Endothelial cell of umbilical vein (primary cell): ENCODE results near the gene PGBD5.

Experiments used
- CTCF ChIP-seq, 2 donors: IDR thresholded peaks; 1 replicate in 1 of 2; 2 replicates in 1 of 2; pipeline ENCODE4 v1.5.1; 2011; ENCODE audit warnings: low read length in 2 of 2, mild to moderate bottlenecking in 2 of 2, moderate library complexity in 2 of 2, control low read depth in 1 of 2, inconsistent platforms in 1 of 2, low read depth in 1 of 2; ENCODE audit not compliant: insufficient read depth in 1 of 2; ENCODE audit errors: extremely low read depth in 1 of 2
- EZH2 ChIP-seq: IDR thresholded peaks from 2 replicates; pipeline ENCODE4 v1.6.1; 2012; ENCODE audit warnings: borderline replicate concordance, low read depth, mild to moderate bottlenecking, moderate library complexity, low read length, inconsistent platforms; ENCODE audit not compliant: severe bottlenecking
- GATA2 ChIP-seq: IDR thresholded peaks from 2 replicates; pipeline ENCODE4 v1.7.0; 2011; ENCODE audit warnings: low read depth, mild to moderate bottlenecking, moderate library complexity, mixed read lengths, low read length; ENCODE audit not compliant: insufficient read length, insufficient read depth
- JUN ChIP-seq: IDR thresholded peaks from 2 replicates; pipeline ENCODE4 v1.6.1; 2011; ENCODE audit warnings: borderline replicate concordance, low read depth; ENCODE audit not compliant: insufficient read length, insufficient read depth
- MAX ChIP-seq: IDR thresholded peaks from 2 replicates; pipeline ENCODE4 v1.6.1; 2011; ENCODE audit not compliant: insufficient read depth, insufficient read length
- MYC ChIP-seq: IDR thresholded peaks from one replicate; pipeline ENCODE4 v1.6.1; 2011; ENCODE audit warnings: mild to moderate bottlenecking, low read depth, low read length
- POLR2A ChIP-seq: IDR thresholded peaks from 2 replicates; pipeline ENCODE4 v1.6.1; 2012; ENCODE audit warnings: low read depth, mild to moderate bottlenecking, control low read depth, low read length
- POLR2AphosphoS5 ChIP-seq: IDR thresholded peaks from 2 replicates; pipeline ENCODE4 v1.6.1; 2012; ENCODE audit warnings: low read depth, mild to moderate bottlenecking, control low read depth, low read length, moderate library complexity; ENCODE audit not compliant: insufficient read depth

GRCh38 chr1:230362949-230363348 lies 63.2 kb downstream of the PGBD5 start:
- no peak for TF ChIP-seq GATA2
- no peak for TF ChIP-seq CTCF (IDR thresholded peaks at IDR 0.05; ENCODE audit: extremely low read depth in 1 of 2, insufficient read depth in 1 of 2, low read depth in 1 of 2, low read length in 2 of 2)
- no peak for TF ChIP-seq MAX
- no peak for TF ChIP-seq EZH2
- TF ChIP-seq POLR2A, result no peak
- no peak for TF ChIP-seq MYC
- no peak for TF ChIP-seq JUN
- TF ChIP-seq POLR2AphosphoS5, result no peak
